ENCODE results near the gene GPRC5A. TPM values are rescaled to one million over a fixed set of nuclear protein-coding genes. Genes with fewer than 3 reads are reported as not detected.

GPRC5A gene
- total RNA-seq, 1 experiment from 2014 or later: 742 TPM

DNA sequence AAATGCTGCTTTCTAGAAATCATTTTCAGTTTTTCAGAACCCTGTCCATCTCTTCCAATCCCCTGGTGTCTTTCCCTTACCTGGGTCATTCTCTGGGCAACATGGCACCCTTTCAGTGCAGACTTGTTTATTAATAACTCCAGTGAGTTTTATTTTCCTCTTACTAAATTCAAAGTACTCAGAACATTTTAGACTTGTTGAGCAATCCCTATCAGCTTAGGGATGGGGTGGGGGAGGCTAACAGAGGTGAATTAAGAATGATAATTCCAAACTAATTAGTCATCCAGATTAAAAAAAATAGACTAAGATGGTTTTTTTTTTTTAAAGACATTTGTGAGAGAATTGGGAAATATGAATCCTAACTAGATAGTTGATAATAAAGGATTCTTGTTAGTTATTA is 10.7 kb downstream of the GPRC5A start:
- Mint-ChIP-seq H3K27me3 (ENCODE audit: unreplicated experiment) (no peaks in the 10 kb centered on the region), H3K27ac (ENCODE audit: unreplicated experiment) (peak overlapping the region; percentile 76), H3K9me3 (ENCODE audit: low read depth, unreplicated experiment) (no peaks in the 10 kb centered on the region), H3K4me3 (ENCODE audit: low read depth, unreplicated experiment) (peak overlapping the region; percentile 95), H3K4me1 (ENCODE audit: low read depth, unreplicated experiment) (peaks cover 80% of the 10 kb centered on the region), H3K36me3 (ENCODE audit: insufficient read depth, unreplicated experiment) (peaks cover 99% of the 10 kb centered on the region)
- BruUV-seq (replicated peaks): no TSS peak
- no peak for DNase-seq
- TF ChIP-seq, protein P1, sequence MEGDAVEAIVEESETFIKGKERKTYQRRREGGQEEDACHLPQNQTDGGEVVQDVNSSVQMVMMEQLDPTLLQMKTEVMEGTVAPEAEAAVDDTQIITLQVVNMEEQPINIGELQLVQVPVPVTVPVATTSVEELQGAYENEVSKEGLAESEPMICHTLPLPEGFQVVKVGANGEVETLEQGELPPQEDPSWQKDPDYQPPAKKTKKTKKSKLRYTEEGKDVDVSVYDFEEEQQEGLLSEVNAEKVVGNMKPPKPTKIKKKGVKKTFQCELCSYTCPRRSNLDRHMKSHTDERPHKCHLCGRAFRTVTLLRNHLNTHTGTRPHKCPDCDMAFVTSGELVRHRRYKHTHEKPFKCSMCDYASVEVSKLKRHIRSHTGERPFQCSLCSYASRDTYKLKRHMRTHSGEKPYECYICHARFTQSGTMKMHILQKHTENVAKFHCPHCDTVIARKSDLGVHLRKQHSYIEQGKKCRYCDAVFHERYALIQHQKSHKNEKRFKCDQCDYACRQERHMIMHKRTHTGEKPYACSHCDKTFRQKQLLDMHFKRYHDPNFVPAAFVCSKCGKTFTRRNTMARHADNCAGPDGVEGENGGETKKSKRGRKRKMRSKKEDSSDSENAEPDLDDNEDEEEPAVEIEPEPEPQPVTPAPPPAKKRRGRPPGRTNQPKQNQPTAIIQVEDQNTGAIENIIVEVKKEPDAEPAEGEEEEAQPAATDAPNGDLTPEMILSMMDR (IDR thresholded peaks at IDR 0.05; ENCODE audit: unreplicated experiment): no peak
- CTCF ChIA-PET: interaction anchor here (1.3 kb wide), 1 partner anchor 67 kb away, joined by 3 read pairs; no protein-coding TSS in a partner anchor
- intact Hi-C loops (cut with micrococcal nuclease; ENCODE audit: unreplicated experiment): no loop called here

DNA sequence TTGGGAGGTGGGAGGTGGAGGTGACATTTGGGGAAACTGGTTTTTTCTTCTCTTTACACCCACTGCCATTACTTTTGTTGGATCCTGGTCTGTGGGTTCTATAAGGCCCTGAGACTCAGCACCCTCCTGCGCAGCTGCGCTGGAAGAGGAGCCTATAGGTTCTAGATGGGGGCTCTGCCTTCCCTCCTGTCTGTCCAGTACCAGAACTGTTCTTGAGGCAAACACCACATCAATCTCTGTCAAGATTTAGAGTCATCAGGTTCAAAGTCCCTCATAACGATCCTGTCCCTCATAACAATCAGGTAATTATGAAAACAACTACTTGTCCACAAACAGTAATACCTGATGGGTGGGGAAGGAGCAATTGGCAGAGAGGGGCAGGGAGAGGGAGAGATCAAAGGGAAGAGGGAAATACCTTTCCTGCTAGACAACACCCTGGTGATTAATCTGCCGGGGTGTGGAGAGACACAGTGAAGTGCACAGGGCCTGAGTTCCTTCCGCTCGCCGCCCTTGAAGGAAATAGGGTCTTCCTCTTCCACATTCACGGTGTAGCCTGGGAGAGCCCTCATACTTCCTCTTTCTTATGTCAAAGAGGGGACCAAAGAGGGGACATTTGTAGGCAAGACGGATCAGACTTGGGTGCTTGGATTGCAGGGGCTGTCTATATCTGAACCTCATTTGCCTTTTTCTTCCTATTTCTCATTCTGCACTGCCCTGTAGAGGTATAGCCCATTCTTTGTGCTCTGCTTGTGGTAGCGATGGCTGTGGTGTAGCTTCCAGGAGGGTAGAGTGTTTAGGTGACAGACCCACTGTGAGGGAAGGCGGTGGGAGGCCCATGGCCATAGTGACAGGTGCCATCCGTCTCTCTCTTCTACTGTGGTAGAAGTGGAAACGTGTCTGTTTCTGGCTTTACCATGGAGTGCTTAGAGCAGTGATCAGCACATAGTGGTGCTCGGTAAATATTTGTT is 12.6 kb downstream of the GPRC5A start:
- Mint-ChIP-seq H3K4me1 (ENCODE audit: low read depth, unreplicated experiment) (peaks cover 79% of the 10 kb centered on the region), H3K4me3 (ENCODE audit: low read depth, unreplicated experiment) (peak overlapping the region; percentile 95), H3K9me3 (ENCODE audit: low read depth, unreplicated experiment) (no peaks in the 10 kb centered on the region), H3K27ac (ENCODE audit: unreplicated experiment) (peak overlapping the region; percentile 97), H3K36me3 (ENCODE audit: insufficient read depth, unreplicated experiment) (peaks cover 100% of the 10 kb centered on the region), H3K27me3 (ENCODE audit: unreplicated experiment) (no peaks in the 10 kb centered on the region)
- CTCF ChIA-PET: interaction anchor here (0.9 to 1.0 kb wide), 2 partner anchors 12 to 67 kb away, joined by 3 read pairs; partner anchors contain the start of gene GPRC5A
- no TSS peak for BruUV-seq (replicated peaks)
- TF ChIP-seq, protein P1 (IDR thresholded peaks at IDR 0.05; ENCODE audit: unreplicated experiment): no peak
- peak; percentile 69 for DNase-seq
- intact Hi-C loops (cut with micrococcal nuclease; ENCODE audit: unreplicated experiment): no loop called here

DNA sequence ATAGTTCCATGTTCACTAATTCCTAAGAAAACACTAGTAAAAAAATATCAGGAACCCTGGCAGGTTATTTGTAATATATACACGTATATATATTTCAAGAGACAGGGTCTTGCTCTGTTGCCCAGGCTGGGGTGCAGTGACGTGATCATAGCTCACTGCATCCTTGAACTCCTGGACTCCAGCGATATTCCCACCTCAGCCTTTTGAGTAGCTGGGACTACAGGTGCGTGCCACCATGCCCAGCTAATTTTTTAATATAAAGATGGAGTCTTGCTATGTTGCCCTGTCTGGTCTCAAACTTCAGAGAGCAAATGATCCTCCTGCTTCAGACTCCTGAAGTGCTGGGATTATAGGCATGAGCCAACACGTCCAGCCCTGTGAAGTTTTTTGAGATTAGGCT is 16.2 kb downstream of the GPRC5A start:
- intact Hi-C loops (cut with micrococcal nuclease; ENCODE audit: unreplicated experiment): loop anchor here (1.0 kb wide), 1 partner anchor 24 kb away; no protein-coding TSS in a partner anchor
- TF ChIP-seq, protein P1 (IDR thresholded peaks at IDR 0.05; ENCODE audit: unreplicated experiment): no peak
- no peaks in the 10 kb centered on the region for H3K27me3 Mint-ChIP-seq (ENCODE audit: unreplicated experiment)
- no peaks in the 10 kb centered on the region for H3K9me3 Mint-ChIP-seq (ENCODE audit: low read depth, unreplicated experiment)
- peaks cover 100% of the 10 kb centered on the region for H3K36me3 Mint-ChIP-seq (ENCODE audit: insufficient read depth, unreplicated experiment)
- peaks cover 85% of the 10 kb centered on the region for H3K4me1 Mint-ChIP-seq (ENCODE audit: low read depth, unreplicated experiment)
- BruUV-seq (replicated peaks): TSS peak; percentile 3
- peak overlapping the region; percentile 62 for H3K4me3 Mint-ChIP-seq (ENCODE audit: low read depth, unreplicated experiment)
- DNase-seq: no peak
- H3K27ac Mint-ChIP-seq (ENCODE audit: unreplicated experiment): peak overlapping the region; percentile 66
- CTCF ChIA-PET: interaction anchor here (1.0 to 1.9 kb wide), 2 partner anchors 30 to 72 kb away, joined by 4 read pairs; no protein-coding TSS in a partner anchor

DNA sequence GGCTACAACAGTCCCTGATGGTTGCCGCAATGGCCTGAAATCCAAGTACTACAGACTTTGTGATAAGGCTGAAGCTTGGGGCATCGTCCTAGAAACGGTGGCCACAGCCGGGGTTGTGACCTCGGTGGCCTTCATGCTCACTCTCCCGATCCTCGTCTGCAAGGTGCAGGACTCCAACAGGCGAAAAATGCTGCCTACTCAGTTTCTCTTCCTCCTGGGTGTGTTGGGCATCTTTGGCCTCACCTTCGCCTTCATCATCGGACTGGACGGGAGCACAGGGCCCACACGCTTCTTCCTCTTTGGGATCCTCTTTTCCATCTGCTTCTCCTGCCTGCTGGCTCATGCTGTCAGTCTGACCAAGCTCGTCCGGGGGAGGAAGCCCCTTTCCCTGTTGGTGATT is 16.9 kb downstream of the GPRC5A start:
- peaks cover 91% of the 10 kb centered on the region for H3K4me1 Mint-ChIP-seq (ENCODE audit: low read depth, unreplicated experiment)
- H3K27me3 Mint-ChIP-seq (ENCODE audit: unreplicated experiment): no peaks in the 10 kb centered on the region
- H3K27ac Mint-ChIP-seq (ENCODE audit: unreplicated experiment): peak overlapping the region; percentile 66
- TF ChIP-seq, protein P1 (IDR thresholded peaks at IDR 0.05; ENCODE audit: unreplicated experiment): no peak
- peak overlapping the region; percentile 62 for H3K4me3 Mint-ChIP-seq (ENCODE audit: low read depth, unreplicated experiment)
- no peaks in the 10 kb centered on the region for H3K9me3 Mint-ChIP-seq (ENCODE audit: low read depth, unreplicated experiment)
- DNase-seq: no peak
- intact Hi-C loops (cut with micrococcal nuclease; ENCODE audit: unreplicated experiment): no loop called here
- BruUV-seq (replicated peaks): no TSS peak
- peaks cover 100% of the 10 kb centered on the region for H3K36me3 Mint-ChIP-seq (ENCODE audit: insufficient read depth, unreplicated experiment)
- CTCF ChIA-PET: interaction anchor here (1.0 to 1.9 kb wide), 2 partner anchors 31 to 73 kb away, joined by 4 read pairs; no protein-coding TSS in a partner anchor
